ENCODE data around the gene KLC3.

KLC3 gene

GRCh38 chr19:45348367-45349125 lies 8.0 kb downstream of the KLC3 start:
- no peak overlapping the region for H3K14ac ChIP-seq (ENCODE audit: low read length in 2 of 2)
- no peak overlapping the region for H4K91ac ChIP-seq (ENCODE audit: low read length)
- no peak overlapping the region for H3K4ac ChIP-seq (ENCODE audit: low read depth in 1 of 2, low read length in 2 of 2)
- H3K36me3 ChIP-seq (ENCODE audit: control insufficient read depth in 1 of 2, insufficient read depth in 2 of 2, low read depth in 1 of 2, low read length in 2 of 2), result peaks cover 30 to 44% of the 10 kb centered on the region in 2 experiments
- peaks cover 9 to 17% of the 10 kb centered on the region in 2 experiments for H3K27me3 ChIP-seq (ENCODE audit: control insufficient read depth in 1 of 2, insufficient read depth in 1 of 2, low read length in 2 of 2)
- peaks cover 6% of the 10 kb centered on the region for H3K4me1 ChIP-seq (ENCODE audit: control insufficient read depth, insufficient read depth, low read depth, low read length)
- no peak overlapping the region for H2AK5ac ChIP-seq (ENCODE audit: low read length, severe bottlenecking)
- H2AFZ ChIP-seq (ENCODE audit: low read depth, low read length), result no peak overlapping the region
- H2BK12ac ChIP-seq (ENCODE audit: low read length in 2 of 2), result no peak overlapping the region
- H2BK15ac ChIP-seq (ENCODE audit: low read depth, poor library complexity, severe bottlenecking), result no peak overlapping the region
- WGBS, result 89% methylated on average over 23 of the region's 23 CpGs
- no peak overlapping the region for H3K27ac ChIP-seq (ENCODE audit: low read length, poor library complexity, severe bottlenecking)
- no peak overlapping the region for H3K9ac ChIP-seq (ENCODE audit: low read length)
- H3K23ac ChIP-seq (ENCODE audit: low read length in 2 of 2), result no peak overlapping the region
- H2BK120ac ChIP-seq (ENCODE audit: low read depth, low read length), result no peak overlapping the region
- H3K4me3 ChIP-seq (ENCODE audit: insufficient read depth in 1 of 2, low read depth in 1 of 2, low read length in 2 of 2), result no peak overlapping the region
- no peaks in the 10 kb centered on the region for H3K79me1 ChIP-seq (replicated peaks; ENCODE audit: low read length, poor library complexity, severe bottlenecking)
- no peak overlapping the region for H3K18ac ChIP-seq (ENCODE audit: low read depth in 1 of 2, low read length in 2 of 2)
- no peak for DNase-seq
- no peak overlapping the region for H4K8ac ChIP-seq (ENCODE audit: low read length)
- H2BK5ac ChIP-seq (ENCODE audit: low read depth, low read length, poor library complexity, severe bottlenecking), result no peak overlapping the region
- no peaks in the 10 kb centered on the region for H3K9me3 ChIP-seq (ENCODE audit: control insufficient read depth, low read length)
- H3K4me2 ChIP-seq (ENCODE audit: low read length, poor library complexity, severe bottlenecking), result no peak overlapping the region

GRCh38 chr19:45349126-45349415 lies 8.5 kb downstream of the KLC3 start:
- Histone ChIP-seq H3K27me3 (ENCODE audit: control insufficient read depth in 1 of 2, insufficient read depth in 1 of 2, low read length in 2 of 2) (peaks cover 9 to 17% of the 10 kb centered on the region in 2 experiments), H3K4me3 (ENCODE audit: insufficient read depth in 1 of 2, low read depth in 1 of 2, low read length in 2 of 2) (no peak overlapping the region), H3K36me3 (ENCODE audit: control insufficient read depth in 1 of 2, insufficient read depth in 2 of 2, low read depth in 1 of 2, low read length in 2 of 2) (peaks cover 35 to 49% of the 10 kb centered on the region in 2 experiments), H3K14ac (ENCODE audit: low read length in 2 of 2) (no peak overlapping the region), H3K27ac (ENCODE audit: low read length, poor library complexity, severe bottlenecking) (no peak overlapping the region), H2BK12ac (ENCODE audit: low read length in 2 of 2) (no peak overlapping the region), H2AK5ac (ENCODE audit: low read length, severe bottlenecking) (no peak overlapping the region), H3K23ac (ENCODE audit: low read length in 2 of 2) (no peak overlapping the region), H3K9me3 (ENCODE audit: control insufficient read depth, low read length) (no peaks in the 10 kb centered on the region), H3K4me1 (ENCODE audit: control insufficient read depth, insufficient read depth, low read depth, low read length) (peaks cover 6% of the 10 kb centered on the region), H3K4ac (ENCODE audit: low read depth in 1 of 2, low read length in 2 of 2) (no peak overlapping the region), H4K91ac (ENCODE audit: low read length) (peak overlapping the region; percentile 34), H3K79me1 (replicated peaks; ENCODE audit: low read length, poor library complexity, severe bottlenecking) (no peaks in the 10 kb centered on the region), H2BK5ac (ENCODE audit: low read depth, low read length, poor library complexity, severe bottlenecking) (no peak overlapping the region), H2BK120ac (ENCODE audit: low read depth, low read length) (no peak overlapping the region), H4K8ac (ENCODE audit: low read length) (no peak overlapping the region), H2BK15ac (ENCODE audit: low read depth, poor library complexity, severe bottlenecking) (no peak overlapping the region), H2AFZ (ENCODE audit: low read depth, low read length) (no peak overlapping the region), H3K18ac (ENCODE audit: low read depth in 1 of 2, low read length in 2 of 2) (no peak overlapping the region), H3K4me2 (ENCODE audit: low read length, poor library complexity, severe bottlenecking) (no peak overlapping the region), H3K9ac (ENCODE audit: low read length) (no peak overlapping the region)
- WGBS, result 73% methylated on average over 3 of the region's 3 CpGs
- no peak for DNase-seq

GRCh38 chr19:45349430-45349941 lies 8.9 kb downstream of the KLC3 start:
- H2AK5ac ChIP-seq (ENCODE audit: low read length, severe bottlenecking), result no peak overlapping the region
- no peak overlapping the region for H2AFZ ChIP-seq (ENCODE audit: low read depth, low read length)
- no peak overlapping the region for H3K23ac ChIP-seq (ENCODE audit: low read length in 2 of 2)
- H3K14ac ChIP-seq (ENCODE audit: low read length in 2 of 2), result no peak overlapping the region
- H3K9ac ChIP-seq (ENCODE audit: low read length), result no peak overlapping the region
- H3K4me2 ChIP-seq (ENCODE audit: low read length, poor library complexity, severe bottlenecking), result no peak overlapping the region
- no peak overlapping the region for H4K8ac ChIP-seq (ENCODE audit: low read length)
- peak overlapping the region; percentile 34 for H4K91ac ChIP-seq (ENCODE audit: low read length)
- 96% methylated on average over 17 of the region's 17 CpGs for WGBS
- H3K4me1 ChIP-seq (ENCODE audit: control insufficient read depth, insufficient read depth, low read depth, low read length), result peaks cover 6% of the 10 kb centered on the region
- peaks cover 9 to 17% of the 10 kb centered on the region in 2 experiments for H3K27me3 ChIP-seq (ENCODE audit: control insufficient read depth in 1 of 2, insufficient read depth in 1 of 2, low read length in 2 of 2)
- H2BK5ac ChIP-seq (ENCODE audit: low read depth, low read length, poor library complexity, severe bottlenecking), result no peak overlapping the region
- no peak overlapping the region for H2BK15ac ChIP-seq (ENCODE audit: low read depth, poor library complexity, severe bottlenecking)
- no peak overlapping the region for H3K27ac ChIP-seq (ENCODE audit: low read length, poor library complexity, severe bottlenecking)
- H2BK120ac ChIP-seq (ENCODE audit: low read depth, low read length), result no peak overlapping the region
- no peaks in the 10 kb centered on the region for H3K9me3 ChIP-seq (ENCODE audit: control insufficient read depth, low read length)
- H3K18ac ChIP-seq (ENCODE audit: low read depth in 1 of 2, low read length in 2 of 2), result no peak overlapping the region
- peaks cover 39 to 53% of the 10 kb centered on the region in 2 experiments for H3K36me3 ChIP-seq (ENCODE audit: control insufficient read depth in 1 of 2, insufficient read depth in 2 of 2, low read depth in 1 of 2, low read length in 2 of 2)
- no peaks in the 10 kb centered on the region for H3K79me1 ChIP-seq (replicated peaks; ENCODE audit: low read length, poor library complexity, severe bottlenecking)
- H3K4me3 ChIP-seq (ENCODE audit: insufficient read depth in 1 of 2, low read depth in 1 of 2, low read length in 2 of 2), result no peak overlapping the region
- H2BK12ac ChIP-seq (ENCODE audit: low read length in 2 of 2), result no peak overlapping the region
- no peak overlapping the region for H3K4ac ChIP-seq (ENCODE audit: low read depth in 1 of 2, low read length in 2 of 2)
- DNase-seq, result no peak

- H3K79me1 ChIP-seq (replicated peaks; ENCODE audit: low read length, poor library complexity, severe bottlenecking), result peaks cover 3% of the 10 kb centered on the region
- no peak overlapping the region for H2BK15ac ChIP-seq (ENCODE audit: low read depth, poor library complexity, severe bottlenecking)
- peaks cover 48 to 64% of the 10 kb centered on the region in 2 experiments for H3K36me3 ChIP-seq (ENCODE audit: control insufficient read depth in 1 of 2, insufficient read depth in 2 of 2, low read depth in 1 of 2, low read length in 2 of 2)
- no peak overlapping the region for H3K14ac ChIP-seq (ENCODE audit: low read length in 2 of 2)
- no peak overlapping the region for H4K8ac ChIP-seq (ENCODE audit: low read length)
- H3K27me3 ChIP-seq (ENCODE audit: control insufficient read depth in 1 of 2, insufficient read depth in 1 of 2, low read length in 2 of 2), result peaks cover 0 to 10% of the 10 kb centered on the region in 2 experiments
- DNase-seq, result no peak
- no peak overlapping the region for H3K23ac ChIP-seq (ENCODE audit: low read length in 2 of 2)
- no peak overlapping the region for H3K4ac ChIP-seq (ENCODE audit: low read depth in 1 of 2, low read length in 2 of 2)
- H3K9me3 ChIP-seq (ENCODE audit: control insufficient read depth, low read length), result no peaks in the 10 kb centered on the region
- H3K27ac ChIP-seq (ENCODE audit: low read length, poor library complexity, severe bottlenecking), result no peak overlapping the region
- H2BK12ac ChIP-seq (ENCODE audit: low read length in 2 of 2), result no peak overlapping the region
- no peak overlapping the region for H2BK120ac ChIP-seq (ENCODE audit: low read depth, low read length)
- peaks cover 6% of the 10 kb centered on the region for H3K4me1 ChIP-seq (ENCODE audit: control insufficient read depth, insufficient read depth, low read depth, low read length)
- WGBS, result 93% methylated on average over 17 of the region's 17 CpGs
- H3K4me2 ChIP-seq (ENCODE audit: low read length, poor library complexity, severe bottlenecking), result no peak overlapping the region
- H2BK5ac ChIP-seq (ENCODE audit: low read depth, low read length, poor library complexity, severe bottlenecking), result no peak overlapping the region
- no peak overlapping the region for H2AFZ ChIP-seq (ENCODE audit: low read depth, low read length)
- no peak overlapping the region for H3K4me3 ChIP-seq (ENCODE audit: insufficient read depth in 1 of 2, low read depth in 1 of 2, low read length in 2 of 2)
- H3K18ac ChIP-seq (ENCODE audit: low read depth in 1 of 2, low read length in 2 of 2), result no peak overlapping the region
- no peak overlapping the region for H2AK5ac ChIP-seq (ENCODE audit: low read length, severe bottlenecking)
- no peak overlapping the region for H3K9ac ChIP-seq (ENCODE audit: low read length)
- no peak overlapping the region for H4K91ac ChIP-seq (ENCODE audit: low read length)
Measured at GRCh38 chr19:45350477-45351058, 10.0 kb downstream of the KLC3 start.
